SK-N-SH treated with all-trans-retinoic acid at 6 μM for 48 hours (cell line): Measurements from ENCODE around the gene MED1.

Experiments used
- ATAC-seq: fragments of 200-7000 bp; cut with Tn5 transposase; 3 replicates; pipeline ENCODE4 v1.9.1; 2020; ENCODE audit warnings: mild to moderate bottlenecking, moderate library complexity
- ARNTL ChIP-seq: fragments of 450-650 bp; formaldehyde crosslinking; IDR thresholded peaks from 2 replicates; pipeline ENCODE4 v1.5.0; 2020; ENCODE audit warnings: low read depth, mild to moderate bottlenecking, moderate library complexity, borderline replicate concordance
- BACH2 ChIP-seq: fragments of 250-450 bp; sonication (Bioruptor Pico); IDR thresholded peaks from 2 replicates; pipeline ENCODE4 v1.9.0; 2021; ENCODE audit warnings: mild to moderate bottlenecking, borderline replicate concordance
- CSDC2 ChIP-seq: fragments of 250-450 bp; sonication (Bioruptor Pico); IDR thresholded peaks from 2 replicates; pipeline ENCODE4 v1.5.0; 2020; ENCODE audit warnings: mild to moderate bottlenecking, moderate library complexity
- ESRRG ChIP-seq: fragments of 250-450 bp; sonication (Bioruptor Pico); IDR thresholded peaks from 2 replicates; pipeline ENCODE4 v1.6.1; 2021; ENCODE audit warnings: mild to moderate bottlenecking
- GLIS3 ChIP-seq: fragments of 250-450 bp; sonication (Bioruptor Pico); IDR thresholded peaks from 2 replicates; pipeline ENCODE4 v1.5.0; 2020; ENCODE audit warnings: mild to moderate bottlenecking, moderate library complexity
- ISL1 ChIP-seq: fragments of 250-450 bp; sonication (Bioruptor Pico); IDR thresholded peaks from 2 replicates; pipeline ENCODE4 v2.1.2; 2022; ENCODE audit warnings: mild to moderate bottlenecking, moderate library complexity
- PPARA ChIP-seq: fragments of 250-450 bp; sonication (Bioruptor Pico); IDR thresholded peaks from 2 replicates; pipeline ENCODE4 v1.5.0; 2020; ENCODE audit warnings: mild to moderate bottlenecking, borderline replicate concordance
- TCF4 ChIP-seq: fragments of 250-450 bp; sonication (Bioruptor Pico); IDR thresholded peaks from 2 replicates; pipeline ENCODE4 v1.8.0; 2021; ENCODE audit warnings: mild to moderate bottlenecking, moderate library complexity, borderline replicate concordance
- TOX ChIP-seq: fragments of 250-450 bp; sonication (Bioruptor Pico); IDR thresholded peaks from 2 replicates; pipeline ENCODE4 v1.8.0; 2021; ENCODE audit warnings: mild to moderate bottlenecking, moderate library complexity, borderline replicate concordance
- ZC3H10 ChIP-seq: fragments of 250-450 bp; sonication (Bioruptor Pico); IDR thresholded peaks from 2 replicates; pipeline ENCODE4 v1.5.1; 2021; ENCODE audit warnings: mild to moderate bottlenecking, moderate library complexity
- ZFP30 ChIP-seq: fragments of 450-650 bp; formaldehyde crosslinking; IDR thresholded peaks from 2 replicates; pipeline ENCODE4 v1.5.0; 2022; ENCODE audit warnings: mild to moderate bottlenecking, moderate library complexity
- ZNF565 ChIP-seq: fragments of 450-650 bp; formaldehyde crosslinking; conservative IDR thresholded peaks from 2 replicates; pipeline ENCODE4 v1.5.0; 2020; ENCODE audit warnings: low read depth, mild to moderate bottlenecking, moderate library complexity
- ZNF70 ChIP-seq: fragments of 450-650 bp; formaldehyde crosslinking; IDR thresholded peaks from 2 replicates; pipeline ENCODE4 v1.5.0; 2020; ENCODE audit warnings: mild to moderate bottlenecking, moderate library complexity
- ZNF8 ChIP-seq: fragments of 450-650 bp; formaldehyde crosslinking; IDR thresholded peaks from 2 replicates; pipeline ENCODE4 v1.5.0; 2020; ENCODE audit warnings: mild to moderate bottlenecking, moderate library complexity
- TF ChIP-seq, protein P1 (sequence below): fragments of 250-450 bp; sonication (Bioruptor Pico); IDR thresholded peaks from 2 replicates; pipeline ENCODE4 v1.5.1; 2021; ENCODE audit warnings: mild to moderate bottlenecking, moderate library complexity
- TF ChIP-seq, protein P2 (sequence below): fragments of 250-450 bp; sonication (Bioruptor Pico); IDR thresholded peaks from 2 replicates; pipeline ENCODE4 v1.8.0; 2020; ENCODE audit warnings: mild to moderate bottlenecking, moderate library complexity, borderline replicate concordance
- TF ChIP-seq, protein P3 (sequence below): fragments of 250-450 bp; sonication (Bioruptor Pico); IDR thresholded peaks from 2 replicates; pipeline ENCODE4 v1.5.1; 2020; ENCODE audit warnings: low read depth, mild to moderate bottlenecking, moderate library complexity
- TF ChIP-seq, protein P4 (sequence below): fragments of 250-450 bp; sonication (Bioruptor Pico); IDR thresholded peaks from 2 replicates; pipeline ENCODE4 v1.8.0; 2021; ENCODE audit warnings: low read depth, mild to moderate bottlenecking, moderate library complexity, borderline replicate concordance
- TF ChIP-seq, protein P5 (sequence below): fragments of 250-450 bp; sonication (Bioruptor Pico); IDR thresholded peaks from 2 replicates; pipeline ENCODE4 v1.5.0; 2020; ENCODE audit warnings: mild to moderate bottlenecking, moderate library complexity

MED1 gene

DNA sequence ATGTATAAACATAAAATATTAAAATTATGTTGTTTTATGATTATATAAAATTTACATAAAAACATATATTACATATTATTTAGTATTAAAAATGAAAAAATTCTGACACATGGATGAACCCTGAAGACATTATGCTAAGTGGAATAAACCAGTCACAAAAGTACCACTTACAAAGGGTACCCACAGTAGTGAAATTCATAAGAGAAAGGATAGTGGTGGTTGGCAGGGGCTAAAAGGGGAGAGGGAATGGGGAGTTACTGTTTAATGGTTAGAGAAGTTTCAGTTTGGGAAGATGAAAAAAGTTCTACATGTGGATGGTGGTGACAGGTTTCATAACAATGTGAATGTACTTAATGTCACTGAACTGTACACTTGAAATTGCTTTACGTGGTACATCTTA, 91.1 kb downstream of the MED1 start:
- ATAC-seq: no peak
- no peak for TF ChIP-seq ZC3H10 (CRISPR knock-in tag)

DNA sequence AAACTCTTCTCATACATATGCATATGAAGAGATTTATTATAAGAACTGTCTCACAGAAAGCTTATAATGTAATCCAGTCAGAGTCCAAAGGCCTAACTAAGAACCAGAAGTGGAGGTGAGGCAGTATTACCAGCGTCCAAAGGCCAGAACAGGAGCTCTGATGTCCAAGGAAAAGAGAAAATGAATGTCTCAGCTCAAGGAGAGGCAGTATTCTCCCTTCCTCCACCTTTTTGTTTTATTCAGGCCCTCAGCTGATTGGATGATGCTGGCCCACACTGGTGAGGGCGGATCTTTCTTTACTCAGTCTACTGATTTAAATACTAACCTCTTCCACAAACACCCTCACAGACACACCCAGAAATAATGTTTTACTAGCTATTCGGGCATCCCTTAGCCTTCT, 93.1 kb downstream of the MED1 start:
- TF ChIP-seq, protein P1, sequence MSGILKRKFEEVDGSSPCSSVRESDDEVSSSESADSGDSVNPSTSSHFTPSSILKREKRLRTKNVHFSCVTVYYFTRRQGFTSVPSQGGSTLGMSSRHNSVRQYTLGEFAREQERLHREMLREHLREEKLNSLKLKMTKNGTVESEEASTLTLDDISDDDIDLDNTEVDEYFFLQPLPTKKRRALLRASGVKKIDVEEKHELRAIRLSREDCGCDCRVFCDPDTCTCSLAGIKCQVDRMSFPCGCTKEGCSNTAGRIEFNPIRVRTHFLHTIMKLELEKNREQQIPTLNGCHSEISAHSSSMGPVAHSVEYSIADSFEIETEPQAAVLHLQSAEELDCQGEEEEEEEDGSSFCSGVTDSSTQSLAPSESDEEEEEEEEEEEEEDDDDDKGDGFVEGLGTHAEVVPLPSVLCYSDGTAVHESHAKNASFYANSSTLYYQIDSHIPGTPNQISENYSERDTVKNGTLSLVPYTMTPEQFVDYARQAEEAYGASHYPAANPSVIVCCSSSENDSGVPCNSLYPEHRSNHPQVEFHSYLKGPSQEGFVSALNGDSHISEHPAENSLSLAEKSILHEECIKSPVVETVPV (CRISPR knock-in tag): no peak
- TF ChIP-seq PPARA (no peak), TOX (CRISPR knock-in tag) (no peak), ISL1 (CRISPR knock-in tag) (no peak), GLIS3 (CRISPR knock-in tag) (no peak)
- TF ChIP-seq, protein P2, sequence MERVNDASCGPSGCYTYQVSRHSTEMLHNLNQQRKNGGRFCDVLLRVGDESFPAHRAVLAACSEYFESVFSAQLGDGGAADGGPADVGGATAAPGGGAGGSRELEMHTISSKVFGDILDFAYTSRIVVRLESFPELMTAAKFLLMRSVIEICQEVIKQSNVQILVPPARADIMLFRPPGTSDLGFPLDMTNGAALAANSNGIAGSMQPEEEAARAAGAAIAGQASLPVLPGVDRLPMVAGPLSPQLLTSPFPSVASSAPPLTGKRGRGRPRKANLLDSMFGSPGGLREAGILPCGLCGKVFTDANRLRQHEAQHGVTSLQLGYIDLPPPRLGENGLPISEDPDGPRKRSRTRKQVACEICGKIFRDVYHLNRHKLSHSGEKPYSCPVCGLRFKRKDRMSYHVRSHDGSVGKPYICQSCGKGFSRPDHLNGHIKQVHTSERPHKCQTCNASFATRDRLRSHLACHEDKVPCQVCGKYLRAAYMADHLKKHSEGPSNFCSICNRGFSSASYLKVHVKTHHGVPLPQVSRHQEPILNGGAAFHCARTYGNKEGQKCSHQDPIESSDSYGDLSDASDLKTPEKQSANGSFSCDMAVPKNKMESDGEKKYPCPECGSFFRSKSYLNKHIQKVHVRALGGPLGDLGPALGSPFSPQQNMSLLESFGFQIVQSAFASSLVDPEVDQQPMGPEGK (CRISPR knock-in tag): no peak
- TF ChIP-seq, protein P3, sequence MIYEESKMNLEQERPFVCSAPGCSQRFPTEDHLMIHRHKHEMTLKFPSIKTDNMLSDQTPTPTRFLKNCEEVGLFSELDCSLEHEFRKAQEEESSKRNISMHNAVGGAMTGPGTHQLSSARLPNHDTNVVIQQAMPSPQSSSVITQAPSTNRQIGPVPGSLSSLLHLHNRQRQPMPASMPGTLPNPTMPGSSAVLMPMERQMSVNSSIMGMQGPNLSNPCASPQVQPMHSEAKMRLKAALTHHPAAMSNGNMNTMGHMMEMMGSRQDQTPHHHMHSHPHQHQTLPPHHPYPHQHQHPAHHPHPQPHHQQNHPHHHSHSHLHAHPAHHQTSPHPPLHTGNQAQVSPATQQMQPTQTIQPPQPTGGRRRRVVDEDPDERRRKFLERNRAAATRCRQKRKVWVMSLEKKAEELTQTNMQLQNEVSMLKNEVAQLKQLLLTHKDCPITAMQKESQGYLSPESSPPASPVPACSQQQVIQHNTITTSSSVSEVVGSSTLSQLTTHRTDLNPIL (CRISPR knock-in tag): no peak
- no peak for ATAC-seq

DNA sequence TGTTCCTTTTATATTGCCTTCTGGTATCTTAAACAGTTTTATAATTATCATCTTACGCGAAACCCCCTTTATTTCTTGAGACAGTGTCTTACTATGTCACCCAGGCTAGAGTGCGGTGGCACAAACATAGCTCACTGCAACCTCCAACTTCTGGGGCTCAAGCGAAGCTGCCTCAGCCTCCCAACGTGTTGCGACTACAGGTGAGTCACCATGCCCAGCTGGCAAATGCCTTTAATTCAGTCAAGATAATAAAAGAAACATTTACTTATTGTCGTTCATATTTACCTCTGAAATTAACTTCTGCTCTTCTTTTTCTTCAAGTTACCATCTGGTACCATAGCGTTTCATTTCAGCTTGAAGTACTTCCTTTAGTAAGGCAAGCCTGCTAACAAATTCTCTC, 93.6 kb downstream of the MED1 start:
- TF ChIP-seq ZFP30 (CRISPR knock-in tag) (no peak), ZNF70 (CRISPR knock-in tag) (no peak), ZNF8 (CRISPR knock-in tag) (no peak), ARNTL (CRISPR knock-in tag) (no peak), TCF4 (CRISPR knock-in tag) (no peak), PPARA (no peak), ZNF565 (no peak), BACH2 (CRISPR knock-in tag) (no peak), TOX (CRISPR knock-in tag) (no peak), ESRRG (CRISPR knock-in tag) (no peak), CSDC2 (CRISPR knock-in tag) (no peak)
- TF ChIP-seq, protein P1 (CRISPR knock-in tag): no peak
- TF ChIP-seq, protein P4, sequence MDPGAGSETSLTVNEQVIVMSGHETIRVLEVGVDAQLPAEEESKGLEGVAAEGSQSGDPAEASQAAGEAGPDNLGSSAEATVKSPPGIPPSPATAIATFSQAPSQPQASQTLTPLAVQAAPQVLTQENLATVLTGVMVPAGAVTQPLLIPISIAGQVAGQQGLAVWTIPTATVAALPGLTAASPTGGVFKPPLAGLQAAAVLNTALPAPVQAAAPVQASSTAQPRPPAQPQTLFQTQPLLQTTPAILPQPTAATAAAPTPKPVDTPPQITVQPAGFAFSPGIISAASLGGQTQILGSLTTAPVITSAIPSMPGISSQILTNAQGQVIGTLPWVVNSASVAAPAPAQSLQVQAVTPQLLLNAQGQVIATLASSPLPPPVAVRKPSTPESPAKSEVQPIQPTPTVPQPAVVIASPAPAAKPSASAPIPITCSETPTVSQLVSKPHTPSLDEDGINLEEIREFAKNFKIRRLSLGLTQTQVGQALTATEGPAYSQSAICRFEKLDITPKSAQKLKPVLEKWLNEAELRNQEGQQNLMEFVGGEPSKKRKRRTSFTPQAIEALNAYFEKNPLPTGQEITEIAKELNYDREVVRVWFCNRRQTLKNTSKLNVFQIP (CRISPR knock-in tag): no peak
- TF ChIP-seq, protein P5, sequence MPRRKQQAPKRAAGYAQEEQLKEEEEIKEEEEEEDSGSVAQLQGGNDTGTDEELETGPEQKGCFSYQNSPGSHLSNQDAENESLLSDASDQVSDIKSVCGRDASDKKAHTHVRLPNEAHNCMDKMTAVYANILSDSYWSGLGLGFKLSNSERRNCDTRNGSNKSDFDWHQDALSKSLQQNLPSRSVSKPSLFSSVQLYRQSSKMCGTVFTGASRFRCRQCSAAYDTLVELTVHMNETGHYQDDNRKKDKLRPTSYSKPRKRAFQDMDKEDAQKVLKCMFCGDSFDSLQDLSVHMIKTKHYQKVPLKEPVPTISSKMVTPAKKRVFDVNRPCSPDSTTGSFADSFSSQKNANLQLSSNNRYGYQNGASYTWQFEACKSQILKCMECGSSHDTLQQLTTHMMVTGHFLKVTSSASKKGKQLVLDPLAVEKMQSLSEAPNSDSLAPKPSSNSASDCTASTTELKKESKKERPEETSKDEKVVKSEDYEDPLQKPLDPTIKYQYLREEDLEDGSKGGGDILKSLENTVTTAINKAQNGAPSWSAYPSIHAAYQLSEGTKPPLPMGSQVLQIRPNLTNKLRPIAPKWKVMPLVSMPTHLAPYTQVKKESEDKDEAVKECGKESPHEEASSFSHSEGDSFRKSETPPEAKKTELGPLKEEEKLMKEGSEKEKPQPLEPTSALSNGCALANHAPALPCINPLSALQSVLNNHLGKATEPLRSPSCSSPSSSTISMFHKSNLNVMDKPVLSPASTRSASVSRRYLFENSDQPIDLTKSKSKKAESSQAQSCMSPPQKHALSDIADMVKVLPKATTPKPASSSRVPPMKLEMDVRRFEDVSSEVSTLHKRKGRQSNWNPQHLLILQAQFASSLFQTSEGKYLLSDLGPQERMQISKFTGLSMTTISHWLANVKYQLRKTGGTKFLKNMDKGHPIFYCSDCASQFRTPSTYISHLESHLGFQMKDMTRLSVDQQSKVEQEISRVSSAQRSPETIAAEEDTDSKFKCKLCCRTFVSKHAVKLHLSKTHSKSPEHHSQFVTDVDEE (CRISPR knock-in tag): no peak
- TF ChIP-seq, protein P3 (CRISPR knock-in tag): no peak
- no peak for ATAC-seq
